Subcutaneous adipose tissue (tissue), 4 donors: ENCODE measurements around the gene TWNK. TPM values are rescaled to one million over a fixed set of nuclear protein-coding genes. Genes with fewer than 3 reads are reported as not detected.

ENCODE experiments used
- CTCF ChIP-seq: fragments of 450-650 bp; IDR thresholded peaks from one replicate; pipeline ENCODE4 v1.5.1; 2016; ENCODE audit warnings: low read depth, mild to moderate bottlenecking, control low read depth, antibody characterized with exemption, moderate library complexity
- small RNA-seq: library from RNA; depleted of rRNA; stranded (forward); fragments of <200 nt; gene quantifications from one replicate; pipeline ENCODE3, GENCODE V24; 2016
- total RNA-seq, 4 donors: library from RNA; depleted of rRNA; stranded (reverse); fragments of >200 nt; gene quantifications; one replicate each; pipeline ENCODE4 v1.1.0, GENCODE V29; 2016

Gene TWNK
- total RNA-seq, 4 donors from 2014 or later, result 2.4 to 6.2 (median 3.3) TPM

GRCh38 chr10:101042667-101043362, 55.5 kb downstream of the TWNK start:
- no peak for TF ChIP-seq CTCF

GRCh38 chr10:101043363-101043707, 56.0 kb downstream of the TWNK start:
- no peak for TF ChIP-seq CTCF

Small RNA genes within 50 kb of the gene (small RNA-seq; reads per million reads assigned to genes)
- not detected for gene MIR608

Other genes starting within 250 kb of the TWNK start
- not detected for gene PAX2, start 242.0 kb upstream of the TWNK start, total RNA-seq
- gene SLF2, start 74.6 kb upstream of the TWNK start, total RNA-seq, result 10 to 100 TPM; 24.9 to 32.6 (median 28.5) TPM
- gene SEMA4G, start 18.0 kb upstream of the TWNK start, total RNA-seq, result 1 to 10 TPM in 1 of 4 donors, under 1 TPM in 2, not detected in 1; under 0.01 to 5.7 (median 0.51) TPM
- gene MRPL43, start within 50 bp of the TWNK start, total RNA-seq, result 10 to 100 TPM; 57.3 to 86.7 (median 65.3) TPM
- 100 to 1,000 TPM in 1 of 4 donors, 10 to 100 TPM in 3; 27.4 to 130 (median 45.2) TPM for gene LZTS2, start 12.3 kb downstream of the TWNK start, total RNA-seq
- gene PDZD7, start 43.6 kb downstream of the TWNK start, total RNA-seq, result 1 to 10 TPM in 2 of 4 donors, under 1 TPM in 2; 0.22 to 1.7 (median 0.92) TPM
- 100 to 1,000 TPM in 2 of 4 donors, 10 to 100 TPM in 2; 26.9 to 131 (median 101) TPM for gene SFXN3, start 43.7 kb downstream of the TWNK start, total RNA-seq
- gene KAZALD1, start 74.4 kb downstream of the TWNK start, total RNA-seq, result 1 to 10 TPM in 3 of 4 donors, under 1 TPM in 1; 0.98 to 4.9 (median 3.7) TPM
- gene TLX1, start 143.8 kb downstream of the TWNK start, total RNA-seq, result not detected
- not detected for gene LBX1, start 241.9 kb downstream of the TWNK start, total RNA-seq